Neural cell (in vitro differentiated cells): ENCODE measurements around the gene RPL27. TPM values are rescaled to one million over a fixed set of nuclear protein-coding genes. Genes with fewer than 3 reads are reported as not detected.

ENCODE experiments used
- H2AFZ ChIP-seq: fragments of 200-600, 300-800 bp; sonication (generic), shearing (Covaris generic); 2 replicates; pipeline ENCODE4 v1.6.0; 2014; ENCODE audit warnings: low read depth, mild to moderate bottlenecking, antibody characterized with exemption, low read length, moderate library complexity
- H3F3A ChIP-seq: fragments of 200-600 bp; shearing (Covaris generic); 2 replicates; pipeline ENCODE4 v1.6.1; 2016; ENCODE audit warnings: mild to moderate bottlenecking, moderate library complexity, mixed read lengths, antibody characterized with exemption, low read length; ENCODE audit not compliant: insufficient read depth, poor library complexity, severe bottlenecking
- H3K27ac ChIP-seq: fragments of 200-600, 300-800 bp; sonication (generic), shearing (Covaris generic); 2 replicates; pipeline ENCODE4 v1.5.1; 2014; ENCODE audit warnings: mild to moderate bottlenecking, low read length, moderate library complexity
- H3K27me3 ChIP-seq: fragments of 300-800, 200-600 bp; sonication (generic), shearing (Covaris generic); 2 replicates; pipeline ENCODE4 v1.6.0; 2014; ENCODE audit warnings: mild to moderate bottlenecking, low read depth, low read length, moderate library complexity; ENCODE audit not compliant: insufficient read depth
- H3K36me3 ChIP-seq: fragments of 300-800, 200-600 bp; sonication (generic), shearing (Covaris generic); 2 replicates; pipeline ENCODE4 v1.5.1; 2014; ENCODE audit warnings: mild to moderate bottlenecking, antibody characterized with exemption, low read length, moderate library complexity; ENCODE audit not compliant: insufficient read depth
- H3K4me2 ChIP-seq: fragments of 300-800, 200-600 bp; sonication (generic), shearing (Covaris generic); 2 replicates; pipeline ENCODE4 v1.6.0; 2014; ENCODE audit warnings: mild to moderate bottlenecking, low read length
- H3K4me3 ChIP-seq: fragments of 300-800, 200-600 bp; sonication (generic), shearing (Covaris generic); 2 replicates; pipeline ENCODE4 v1.5.1; 2014; ENCODE audit warnings: mild to moderate bottlenecking, low read length, moderate library complexity
- H3K79me2 ChIP-seq: fragments of 200-600 bp; shearing (Covaris generic); replicated peaks from 2 replicates; pipeline ENCODE4 v1.6.0; 2014; ENCODE audit warnings: mild to moderate bottlenecking, low read length, moderate library complexity; ENCODE audit not compliant: insufficient read depth
- H3K9ac ChIP-seq: fragments of 300-800, 200-600 bp; sonication (generic), shearing (Covaris generic); 2 replicates; pipeline ENCODE4 v1.6.1; 2016; ENCODE audit warnings: mild to moderate bottlenecking, low read length, mixed read lengths
- H3K9me2 ChIP-seq: fragments of 200-600 bp; shearing (Covaris generic); 2 replicates; pipeline ENCODE4 v1.6.1; 2016; ENCODE audit warnings: mild to moderate bottlenecking, low read length, mixed read lengths; ENCODE audit not compliant: insufficient read depth
- H3K9me3 ChIP-seq: fragments of 200-600, 300-800 bp; sonication (generic), shearing (Covaris generic); 2 replicates; pipeline ENCODE4 v1.6.1; 2016; ENCODE audit warnings: mild to moderate bottlenecking, mixed run types, low read length, moderate library complexity, mixed read lengths
- H4K20me1 ChIP-seq: fragments of 200-600 bp; shearing (Covaris generic); 2 replicates; pipeline ENCODE4 v1.6.1; 2016; ENCODE audit warnings: mild to moderate bottlenecking, mixed run types; ENCODE audit not compliant: insufficient read depth
- EP300 ChIP-seq: fragments of 450-650 bp; conservative IDR thresholded peaks from 2 replicates; pipeline ENCODE4 v1.6.1; 2014; ENCODE audit warnings: antibody characterized with exemption, mild to moderate bottlenecking, moderate library complexity; ENCODE audit not compliant: poor library complexity, severe bottlenecking
- EZH2 ChIP-seq: fragments of 200-600, 300-800 bp; shearing (Covaris generic), sonication (generic); IDR thresholded peaks from 2 replicates; pipeline ENCODE4 v1.6.1; 2014; ENCODE audit warnings: antibody characterized with exemption, low read length, borderline replicate concordance, mild to moderate bottlenecking; ENCODE audit not compliant: insufficient read depth, poor library complexity, severe bottlenecking
- MXI1 ChIP-seq: fragments of 450-650 bp; conservative IDR thresholded peaks from 2 replicates; pipeline ENCODE4 v1.6.1; 2014; ENCODE audit warnings: antibody characterized with exemption, mild to moderate bottlenecking; ENCODE audit not compliant: poor library complexity, severe bottlenecking
- POLR2AphosphoS5 ChIP-seq: IDR thresholded peaks from 2 replicates; pipeline ENCODE4 v1.6.1; 2012
- RAD21 ChIP-seq: fragments of 450-650 bp; conservative IDR thresholded peaks from 2 replicates; pipeline ENCODE4 v1.6.1; 2014; ENCODE audit warnings: antibody characterized with exemption, mild to moderate bottlenecking, moderate library complexity
- SMC3 ChIP-seq: fragments of 450-650 bp; conservative IDR thresholded peaks from 2 replicates; pipeline ENCODE4 v1.6.1; 2014; ENCODE audit warnings: antibody characterized with exemption, mild to moderate bottlenecking, moderate library complexity; ENCODE audit not compliant: poor library complexity
- TAF1 ChIP-seq: IDR thresholded peaks from 2 replicates; pipeline ENCODE4 v1.6.1; 2012; ENCODE audit warnings: low read depth
- polyA plus RNA-seq: library from polyadenylated mRNA; depleted of rRNA; stranded (reverse); fragments of >200 nt; gene quantifications from 2 replicates; pipeline ENCODE4 v1.2.3, GENCODE V29; 2014
- TF ChIP-seq, protein P1 (sequence below): fragments of 450-650 bp; IDR thresholded peaks from 2 replicates; pipeline ENCODE4 v1.5.1; 2014; ENCODE audit warnings: antibody characterized with exemption, mild to moderate bottlenecking, moderate library complexity; ENCODE audit not compliant: poor library complexity, severe bottlenecking
- TF ChIP-seq, protein P2 (sequence below): IDR thresholded peaks from 2 replicates; pipeline ENCODE4 v1.6.1; 2012; ENCODE audit warnings: borderline replicate concordance

RPL27 gene
- polyA plus RNA-seq, 1 donor from 2014 or later = 1,167 TPM

- no peaks in the 10 kb centered on the region for H3F3A ChIP-seq
- no peaks in the 10 kb centered on the region for H4K20me1 ChIP-seq
- no peaks in the 10 kb centered on the region for H3K36me3 ChIP-seq
- no peak overlapping the region for H3K4me3 ChIP-seq
- H3K9me2 ChIP-seq = no peaks in the 10 kb centered on the region
- no peak overlapping the region for H2AFZ ChIP-seq
- no peak overlapping the region for H3K27ac ChIP-seq
- H3K9me3 ChIP-seq = no peaks in the 10 kb centered on the region
- H3K9ac ChIP-seq = no peak overlapping the region
- no peak overlapping the region for H3K4me2 ChIP-seq
- TF ChIP-seq, protein P1, sequence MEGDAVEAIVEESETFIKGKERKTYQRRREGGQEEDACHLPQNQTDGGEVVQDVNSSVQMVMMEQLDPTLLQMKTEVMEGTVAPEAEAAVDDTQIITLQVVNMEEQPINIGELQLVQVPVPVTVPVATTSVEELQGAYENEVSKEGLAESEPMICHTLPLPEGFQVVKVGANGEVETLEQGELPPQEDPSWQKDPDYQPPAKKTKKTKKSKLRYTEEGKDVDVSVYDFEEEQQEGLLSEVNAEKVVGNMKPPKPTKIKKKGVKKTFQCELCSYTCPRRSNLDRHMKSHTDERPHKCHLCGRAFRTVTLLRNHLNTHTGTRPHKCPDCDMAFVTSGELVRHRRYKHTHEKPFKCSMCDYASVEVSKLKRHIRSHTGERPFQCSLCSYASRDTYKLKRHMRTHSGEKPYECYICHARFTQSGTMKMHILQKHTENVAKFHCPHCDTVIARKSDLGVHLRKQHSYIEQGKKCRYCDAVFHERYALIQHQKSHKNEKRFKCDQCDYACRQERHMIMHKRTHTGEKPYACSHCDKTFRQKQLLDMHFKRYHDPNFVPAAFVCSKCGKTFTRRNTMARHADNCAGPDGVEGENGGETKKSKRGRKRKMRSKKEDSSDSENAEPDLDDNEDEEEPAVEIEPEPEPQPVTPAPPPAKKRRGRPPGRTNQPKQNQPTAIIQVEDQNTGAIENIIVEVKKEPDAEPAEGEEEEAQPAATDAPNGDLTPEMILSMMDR = no peak
- TF ChIP-seq, protein P2, sequence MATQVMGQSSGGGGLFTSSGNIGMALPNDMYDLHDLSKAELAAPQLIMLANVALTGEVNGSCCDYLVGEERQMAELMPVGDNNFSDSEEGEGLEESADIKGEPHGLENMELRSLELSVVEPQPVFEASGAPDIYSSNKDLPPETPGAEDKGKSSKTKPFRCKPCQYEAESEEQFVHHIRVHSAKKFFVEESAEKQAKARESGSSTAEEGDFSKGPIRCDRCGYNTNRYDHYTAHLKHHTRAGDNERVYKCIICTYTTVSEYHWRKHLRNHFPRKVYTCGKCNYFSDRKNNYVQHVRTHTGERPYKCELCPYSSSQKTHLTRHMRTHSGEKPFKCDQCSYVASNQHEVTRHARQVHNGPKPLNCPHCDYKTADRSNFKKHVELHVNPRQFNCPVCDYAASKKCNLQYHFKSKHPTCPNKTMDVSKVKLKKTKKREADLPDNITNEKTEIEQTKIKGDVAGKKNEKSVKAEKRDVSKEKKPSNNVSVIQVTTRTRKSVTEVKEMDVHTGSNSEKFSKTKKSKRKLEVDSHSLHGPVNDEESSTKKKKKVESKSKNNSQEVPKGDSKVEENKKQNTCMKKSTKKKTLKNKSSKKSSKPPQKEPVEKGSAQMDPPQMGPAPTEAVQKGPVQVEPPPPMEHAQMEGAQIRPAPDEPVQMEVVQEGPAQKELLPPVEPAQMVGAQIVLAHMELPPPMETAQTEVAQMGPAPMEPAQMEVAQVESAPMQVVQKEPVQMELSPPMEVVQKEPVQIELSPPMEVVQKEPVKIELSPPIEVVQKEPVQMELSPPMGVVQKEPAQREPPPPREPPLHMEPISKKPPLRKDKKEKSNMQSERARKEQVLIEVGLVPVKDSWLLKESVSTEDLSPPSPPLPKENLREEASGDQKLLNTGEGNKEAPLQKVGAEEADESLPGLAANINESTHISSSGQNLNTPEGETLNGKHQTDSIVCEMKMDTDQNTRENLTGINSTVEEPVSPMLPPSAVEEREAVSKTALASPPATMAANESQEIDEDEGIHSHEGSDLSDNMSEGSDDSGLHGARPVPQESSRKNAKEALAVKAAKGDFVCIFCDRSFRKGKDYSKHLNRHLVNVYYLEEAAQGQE = no peak
- TF ChIP-seq MXI1 (no peak), EP300 (no peak), SMC3 (no peak), TAF1 (no peak), EZH2 (no peak), POLR2AphosphoS5 (no peak), RAD21 (no peak)
- H3K27me3 ChIP-seq = no peaks in the 10 kb centered on the region
- no peaks in the 10 kb centered on the region for H3K79me2 ChIP-seq
Measured at GRCh38 chr17:43044024-43044423, 45.8 kb downstream of the RPL27 start.

GRCh38 chr17:43051969-43052368 lies 53.8 kb downstream of the RPL27 start:
- no peak overlapping the region for H3K27ac ChIP-seq

More at GRCh38 chr17:43051969-43052368, 53.8 kb downstream of the RPL27 start:
- Histone ChIP-seq H3K4me2 (no peak overlapping the region), H2AFZ (no peak overlapping the region), H3K9me3 (no peaks in the 10 kb centered on the region), H3F3A (no peaks in the 10 kb centered on the region), H3K9me2 (no peaks in the 10 kb centered on the region), H3K79me2 (no peaks in the 10 kb centered on the region), H3K27me3 (no peaks in the 10 kb centered on the region), H3K36me3 (no peaks in the 10 kb centered on the region), H4K20me1 (no peaks in the 10 kb centered on the region), H3K4me3 (no peak overlapping the region), H3K9ac (no peak overlapping the region)
- TF ChIP-seq POLR2AphosphoS5 = no peak
- TF ChIP-seq, protein P1 = no peak
- TF ChIP-seq SMC3 = no peak
- TF ChIP-seq TAF1 = no peak
- TF ChIP-seq EZH2 = no peak
- TF ChIP-seq MXI1 = no peak
- TF ChIP-seq, protein P2 = no peak
- TF ChIP-seq RAD21 = no peak
